ENCODE measurements around the gene DMBT1. TPM values are rescaled to one million over a fixed set of nuclear protein-coding genes. Genes with fewer than 3 reads are reported as not detected.

Gene DMBT1
- total RNA-seq, 2 experiments from 2014 or later, result not detected

- ATAC-seq (ENCODE audit: low read depth) (no peak), DNase-seq (no peak)
- Mint-ChIP-seq H3K4me3 (no peak overlapping the region), H3K27ac (no peak overlapping the region), H3K27me3 (peaks cover 12% of the 10 kb centered on the region), H3K4me1 (no peaks in the 10 kb centered on the region), H3K36me3 (no peaks in the 10 kb centered on the region), H3K9me3 (no peaks in the 10 kb centered on the region)
- POLR2A ChIA-PET, result interaction anchor here (0.6 kb wide), 1 partner anchor 291 kb away, joined by 5 read pairs; no protein-coding TSS in a partner anchor
Measured at GRCh38 chr10:122649903-122650302, 89.3 kb downstream of the DMBT1 start.

GRCh38 chr10:122650331-122650730 is 89.8 kb downstream of the DMBT1 start:
- Mint-ChIP-seq H3K4me3 (no peak overlapping the region), H3K9me3 (no peaks in the 10 kb centered on the region), H3K4me1 (no peaks in the 10 kb centered on the region), H3K36me3 (no peaks in the 10 kb centered on the region), H3K27me3 (peaks cover 16% of the 10 kb centered on the region), H3K27ac (no peak overlapping the region)
- DNase-seq (no peak), ATAC-seq (ENCODE audit: low read depth) (no peak)
- POLR2A ChIA-PET, result interaction anchor here (0.6 kb wide), 1 partner anchor 291 kb away, joined by 5 read pairs; no protein-coding TSS in a partner anchor

- no peaks in the 10 kb centered on the region for H3K4me1 Mint-ChIP-seq
- DNase-seq, result no peak
- POLR2A ChIA-PET, result no interaction called here
- peaks cover 16% of the 10 kb centered on the region for H3K27me3 Mint-ChIP-seq
- no peaks in the 10 kb centered on the region for H3K9me3 Mint-ChIP-seq
- H3K4me3 Mint-ChIP-seq, result no peak overlapping the region
- no peaks in the 10 kb centered on the region for H3K36me3 Mint-ChIP-seq
- H3K27ac Mint-ChIP-seq, result no peak overlapping the region
- ATAC-seq (ENCODE audit: low read depth), result no peak
Measured at GRCh38 chr10:122655524-122656307, 95.2 kb downstream of the DMBT1 start.

- Mint-ChIP-seq H3K27me3 (peaks cover 10% of the 10 kb centered on the region), H3K4me3 (no peak overlapping the region), H3K36me3 (no peaks in the 10 kb centered on the region), H3K27ac (no peak overlapping the region), H3K4me1 (no peaks in the 10 kb centered on the region), H3K9me3 (no peaks in the 10 kb centered on the region)
- no peak for DNase-seq
- POLR2A ChIA-PET, result no interaction called here
- no peak for ATAC-seq (ENCODE audit: low read depth)
Measured at GRCh38 chr10:122656308-122656705, 95.8 kb downstream of the DMBT1 start.

- no peaks in the 10 kb centered on the region for H3K4me1 Mint-ChIP-seq
- DNase-seq (no peak), ATAC-seq (ENCODE audit: low read depth) (no peak)
- H3K9me3 Mint-ChIP-seq, result no peaks in the 10 kb centered on the region
- H3K27me3 Mint-ChIP-seq, result peaks cover 8% of the 10 kb centered on the region
- POLR2A ChIA-PET, result no interaction called here
- H3K4me3 Mint-ChIP-seq, result no peak overlapping the region
- H3K27ac Mint-ChIP-seq, result no peak overlapping the region
- H3K36me3 Mint-ChIP-seq, result no peaks in the 10 kb centered on the region
Measured at GRCh38 chr10:122656741-122657140, 96.2 kb downstream of the DMBT1 start.

- POLR2A ChIA-PET, result interaction anchor here (0.6 kb wide), 1 partner anchor 791 kb away, joined by 4 read pairs; no protein-coding TSS in a partner anchor
- ATAC-seq (ENCODE audit: low read depth) (no peak), DNase-seq (no peak)
- Mint-ChIP-seq H3K27ac (no peak overlapping the region), H3K4me3 (no peak overlapping the region), H3K9me3 (no peaks in the 10 kb centered on the region), H3K4me1 (no peaks in the 10 kb centered on the region), H3K36me3 (no peaks in the 10 kb centered on the region), H3K27me3 (peaks cover 6% of the 10 kb centered on the region)
Measured at GRCh38 chr10:122657255-122657654, 96.7 kb downstream of the DMBT1 start.

- POLR2A ChIA-PET, result interaction anchor here (0.6 kb wide), 1 partner anchor 791 kb away, joined by 4 read pairs; no protein-coding TSS in a partner anchor
- no peaks in the 10 kb centered on the region for H3K9me3 Mint-ChIP-seq
- no peak for DNase-seq
Measured at GRCh38 chr10:122657729-122658128, 97.2 kb downstream of the DMBT1 start.

GRCh38 chr10:122658356-122659049 is 97.9 kb downstream of the DMBT1 start:
- Mint-ChIP-seq H3K27me3 (peaks cover 6% of the 10 kb centered on the region), H3K9me3 (no peaks in the 10 kb centered on the region), H3K4me3 (no peak overlapping the region), H3K36me3 (no peaks in the 10 kb centered on the region), H3K27ac (no peak overlapping the region), H3K4me1 (no peaks in the 10 kb centered on the region)
- ATAC-seq (ENCODE audit: low read depth), result no peak
- POLR2A ChIA-PET, result no interaction called here
- no peak for DNase-seq

More at GRCh38 chr10:122657729-122658128, 97.2 kb downstream of the DMBT1 start:
- Mint-ChIP-seq H3K36me3 (no peaks in the 10 kb centered on the region), H3K27ac (no peak overlapping the region), H3K4me3 (no peak overlapping the region), H3K27me3 (peaks cover 6% of the 10 kb centered on the region), H3K4me1 (no peaks in the 10 kb centered on the region)
- no peak for ATAC-seq (ENCODE audit: low read depth)

- no peak for DNase-seq
- Mint-ChIP-seq H3K27ac (no peak overlapping the region), H3K27me3 (peaks cover 4% of the 10 kb centered on the region), H3K4me1 (no peaks in the 10 kb centered on the region), H3K4me3 (no peak overlapping the region), H3K36me3 (no peaks in the 10 kb centered on the region), H3K9me3 (no peaks in the 10 kb centered on the region)
- ATAC-seq (ENCODE audit: low read depth), result no peak
- POLR2A ChIA-PET, result no interaction called here
Measured at GRCh38 chr10:122659126-122659525, 98.6 kb downstream of the DMBT1 start.

GRCh38 chr10:122659651-122660050 is 99.1 kb downstream of the DMBT1 start:
- no peaks in the 10 kb centered on the region for H3K4me1 Mint-ChIP-seq

GRCh38 chr10:122660696-122661095 is 100.1 kb downstream of the DMBT1 start:
- DNase-seq, result no peak
- Mint-ChIP-seq H3K27me3 (no peaks in the 10 kb centered on the region), H3K27ac (no peak overlapping the region), H3K9me3 (no peaks in the 10 kb centered on the region), H3K36me3 (no peaks in the 10 kb centered on the region), H3K4me3 (no peak overlapping the region), H3K4me1 (no peaks in the 10 kb centered on the region)
- POLR2A ChIA-PET, result no interaction called here
- ATAC-seq (ENCODE audit: low read depth), result no peak

More at GRCh38 chr10:122659651-122660050, 99.1 kb downstream of the DMBT1 start:
- ATAC-seq (ENCODE audit: low read depth) (no peak), DNase-seq (no peak)
- H3K4me3 Mint-ChIP-seq, result no peak overlapping the region
- H3K27me3 Mint-ChIP-seq, result peaks cover 4% of the 10 kb centered on the region
- no peak overlapping the region for H3K27ac Mint-ChIP-seq
- H3K36me3 Mint-ChIP-seq, result no peaks in the 10 kb centered on the region
- no peaks in the 10 kb centered on the region for H3K9me3 Mint-ChIP-seq
- POLR2A ChIA-PET, result no interaction called here

- ATAC-seq (ENCODE audit: low read depth) (no peak), DNase-seq (no peak)
- Mint-ChIP-seq H3K27me3 (no peaks in the 10 kb centered on the region), H3K27ac (no peak overlapping the region), H3K9me3 (no peaks in the 10 kb centered on the region), H3K4me3 (no peak overlapping the region), H3K4me1 (no peaks in the 10 kb centered on the region), H3K36me3 (no peaks in the 10 kb centered on the region)
- POLR2A ChIA-PET, result no interaction called here
Measured at GRCh38 chr10:122662231-122662630, 101.7 kb downstream of the DMBT1 start.

- H3K4me1 Mint-ChIP-seq, result no peaks in the 10 kb centered on the region
- DNase-seq, result no peak
- no peaks in the 10 kb centered on the region for H3K36me3 Mint-ChIP-seq
- POLR2A ChIA-PET, result no interaction called here
- peaks cover 3% of the 10 kb centered on the region for H3K27me3 Mint-ChIP-seq
- no peaks in the 10 kb centered on the region for H3K9me3 Mint-ChIP-seq
- no peak for ATAC-seq (ENCODE audit: low read depth)
- H3K27ac Mint-ChIP-seq, result no peak overlapping the region
- no peak overlapping the region for H3K4me3 Mint-ChIP-seq
Measured at GRCh38 chr10:122663516-122664130, 103.1 kb downstream of the DMBT1 start.
